ENCODE measurements around the gene ATP5PO.
"Not testable (repeated sequence)": the region's sequence is repeated elsewhere in the genome, so short reads cannot be mapped to it uniquely, and the experiment has no call there.

The ATP5PO gene

DNA sequence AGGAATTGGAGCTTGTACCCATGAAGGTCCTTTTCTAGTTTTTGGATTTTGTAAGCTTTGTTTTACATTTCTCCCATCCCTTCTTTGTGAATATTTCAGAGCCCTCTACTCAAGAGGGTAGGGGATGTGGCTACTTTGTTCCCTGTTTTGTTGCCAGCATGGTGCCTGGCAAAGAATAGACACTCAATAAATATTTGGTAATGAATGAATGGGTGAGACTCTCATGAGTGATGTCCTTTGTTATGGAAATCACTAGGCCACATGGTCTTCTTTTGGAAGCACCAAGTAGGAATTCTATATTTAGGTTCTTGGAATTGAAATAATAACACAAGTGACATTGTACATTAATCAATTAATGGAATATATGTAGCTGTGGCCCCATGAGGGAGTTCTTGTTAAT lies 26.8 kb upstream of the ATP5PO start:
- in situ Hi-C loops (cut with HindIII; ENCODE audit: low sequenced_read_pairs), result no loop called here

DNA sequence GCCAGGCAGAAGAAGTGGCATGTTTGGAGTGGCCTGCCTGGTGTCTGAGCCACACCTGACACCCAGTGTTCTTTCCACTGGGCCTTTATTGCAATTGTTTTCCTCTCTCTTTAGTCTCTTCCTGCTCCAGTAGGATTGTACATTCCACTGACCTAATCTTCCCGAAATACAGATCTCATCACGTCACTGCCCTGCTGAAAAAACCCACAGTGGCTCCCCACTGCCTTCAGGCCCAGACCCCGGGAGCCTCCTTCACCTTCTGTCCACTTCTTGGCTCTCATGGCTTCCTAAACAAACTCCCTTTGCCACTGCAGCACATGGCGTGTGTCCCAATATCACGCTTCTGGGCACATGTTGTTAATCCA lies 25.3 kb upstream of the ATP5PO start:
- in situ Hi-C loops (cut with HindIII; ENCODE audit: low sequenced_read_pairs), result no loop called here

DNA sequence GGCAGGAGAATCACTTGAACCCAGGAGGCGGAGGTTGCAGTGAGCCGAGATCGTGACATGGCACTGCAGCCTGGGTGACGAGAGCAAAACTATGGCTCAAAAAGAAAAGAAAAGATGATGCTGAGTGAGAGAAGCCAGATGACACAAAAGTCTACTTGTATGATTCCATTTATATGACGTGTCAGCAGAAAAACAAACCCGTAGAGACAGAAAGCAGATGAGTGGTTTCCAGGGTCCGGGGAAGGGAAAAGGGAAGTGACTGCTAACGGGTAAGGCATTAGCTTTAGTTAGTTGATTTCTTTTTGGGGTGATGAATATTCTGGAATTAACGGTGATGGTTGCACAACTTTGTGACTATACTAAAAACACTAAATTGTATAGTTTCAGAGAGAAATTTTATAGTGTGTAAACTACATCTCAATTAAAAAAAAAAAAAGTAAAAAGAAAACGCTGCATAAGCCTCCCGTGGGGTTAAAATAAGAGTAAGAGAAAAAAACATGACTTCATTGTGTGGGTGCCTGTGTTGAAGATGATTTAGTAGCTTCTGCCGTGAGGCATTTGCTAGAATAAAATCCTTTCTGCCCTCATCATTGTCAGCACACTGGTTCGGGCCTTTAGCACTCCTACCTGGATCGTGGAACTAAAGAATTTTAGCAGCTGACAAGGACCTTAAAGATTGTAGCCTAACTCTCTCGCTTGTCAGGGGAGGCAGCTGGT lies 24.7 kb upstream of the ATP5PO start:
- in situ Hi-C loops (cut with HindIII; ENCODE audit: low sequenced_read_pairs), result no loop called here

DNA sequence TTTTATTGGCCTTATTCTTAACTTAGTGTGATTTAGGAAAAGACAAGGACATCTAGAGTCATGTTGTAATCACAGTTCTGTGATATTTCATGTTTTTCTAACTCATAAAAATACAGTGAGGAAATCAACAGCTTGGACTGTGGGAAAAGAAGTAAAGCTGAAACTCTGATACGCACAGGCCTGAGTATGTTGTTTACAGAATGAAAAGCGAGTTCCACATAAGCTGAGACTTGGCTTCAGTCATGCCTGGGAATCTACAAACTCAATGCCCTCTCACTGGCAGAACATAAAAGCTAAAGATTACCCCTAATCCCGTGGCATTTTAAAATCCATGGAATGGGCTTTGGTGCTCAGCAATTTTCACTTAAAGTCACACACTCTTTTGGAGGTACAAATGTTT lies 23.6 kb upstream of the ATP5PO start:
- in situ Hi-C loops (cut with HindIII; ENCODE audit: low sequenced_read_pairs), result no loop called here

DNA sequence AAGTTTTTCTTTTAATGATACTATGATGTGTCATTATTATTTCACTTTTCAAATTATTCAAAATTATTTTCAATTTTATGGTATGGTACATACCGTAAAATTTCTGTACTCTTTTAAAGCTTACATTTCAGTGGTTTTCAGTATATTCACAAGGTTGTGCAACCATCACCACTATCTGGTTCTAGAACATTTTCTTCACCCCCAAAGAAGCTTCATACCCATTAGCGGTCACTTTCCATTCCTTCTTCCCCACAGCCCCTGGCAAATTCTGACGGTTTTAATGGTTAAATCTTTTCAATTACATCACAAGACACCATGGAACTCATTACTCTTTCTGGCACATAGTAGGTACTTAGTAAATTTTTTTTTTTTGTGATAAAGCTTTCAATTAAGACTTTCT lies 22.8 kb upstream of the ATP5PO start:
- in situ Hi-C loops (cut with HindIII; ENCODE audit: low sequenced_read_pairs), result no loop called here

DNA sequence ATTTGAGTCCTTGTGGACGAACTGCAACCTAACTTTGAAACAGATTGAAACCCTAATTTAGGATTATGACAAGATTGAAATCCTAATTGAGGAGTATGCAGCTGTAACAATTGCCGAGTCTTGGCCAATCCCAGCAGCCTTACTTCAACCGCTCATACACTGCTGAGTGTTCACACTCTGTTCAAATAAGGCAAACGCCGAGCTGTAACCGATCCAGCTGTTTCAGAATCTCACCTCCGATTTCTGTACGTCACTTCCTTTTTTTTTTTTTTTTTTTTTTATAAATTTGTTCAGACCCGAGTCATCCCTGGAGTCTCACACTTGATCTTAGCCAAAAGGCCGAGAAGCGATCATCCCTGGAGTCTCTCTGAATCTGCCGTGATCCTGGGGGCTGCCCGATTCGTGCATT lies 22.3 kb upstream of the ATP5PO start:
- in situ Hi-C loops (cut with HindIII; ENCODE audit: low sequenced_read_pairs), result no loop called here

DNA sequence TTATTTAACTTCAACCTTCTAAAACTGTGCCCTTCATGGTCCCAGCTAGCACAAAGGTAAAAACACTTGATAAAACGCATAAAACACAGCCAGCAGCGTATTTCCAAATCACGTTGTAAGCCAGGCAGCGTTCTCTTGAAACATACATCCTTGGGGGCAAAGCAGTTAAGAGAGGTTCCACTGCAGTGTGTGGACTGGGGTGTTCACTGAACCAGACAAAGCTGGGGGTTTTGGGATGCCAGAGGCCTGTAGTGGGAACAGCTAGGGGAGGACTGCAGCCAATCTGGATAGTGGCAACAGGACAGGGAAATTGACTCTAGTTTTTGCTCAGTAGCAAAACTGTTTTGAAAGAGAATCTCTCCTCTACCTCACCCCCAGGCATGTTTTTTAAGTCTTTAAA lies 21.5 kb upstream of the ATP5PO start:
- in situ Hi-C loops (cut with HindIII; ENCODE audit: low sequenced_read_pairs), result no loop called here

DNA sequence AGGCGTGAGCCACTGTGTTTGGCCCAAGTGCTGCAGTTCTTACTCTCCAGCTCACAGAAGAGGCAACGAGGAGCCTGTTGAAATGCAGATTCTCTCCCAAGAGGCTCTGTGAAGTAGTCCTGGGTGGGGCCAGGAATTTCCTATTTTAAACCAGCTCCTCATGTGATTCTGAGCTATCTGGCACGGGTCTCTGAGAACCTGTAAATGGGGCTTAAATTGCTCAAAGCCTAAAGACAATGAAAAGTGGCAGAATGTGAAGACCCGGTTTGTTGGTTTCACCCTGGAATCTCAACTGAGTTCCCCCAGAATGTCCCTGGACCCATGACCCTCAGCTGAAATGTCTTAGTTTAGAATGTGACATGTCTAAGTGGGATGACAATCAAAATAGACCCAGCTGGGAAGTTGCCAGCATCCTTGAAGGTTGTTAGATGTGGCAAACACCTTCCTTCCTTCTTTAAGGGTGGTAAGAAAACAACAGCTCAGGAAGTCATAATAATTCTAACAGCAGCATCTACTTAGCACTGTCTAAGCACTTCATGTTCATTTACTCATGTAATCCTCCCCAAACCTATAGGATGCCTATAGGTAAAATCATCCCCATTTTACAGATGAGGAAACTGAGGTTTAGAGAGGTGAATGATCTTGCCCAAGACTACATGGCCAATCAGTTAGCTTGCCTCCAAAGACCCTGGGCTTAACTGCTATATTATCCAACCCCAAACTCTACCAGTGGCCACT lies 20.9 kb upstream of the ATP5PO start:
- in situ Hi-C loops (cut with HindIII; ENCODE audit: low sequenced_read_pairs), result no loop called here

DNA sequence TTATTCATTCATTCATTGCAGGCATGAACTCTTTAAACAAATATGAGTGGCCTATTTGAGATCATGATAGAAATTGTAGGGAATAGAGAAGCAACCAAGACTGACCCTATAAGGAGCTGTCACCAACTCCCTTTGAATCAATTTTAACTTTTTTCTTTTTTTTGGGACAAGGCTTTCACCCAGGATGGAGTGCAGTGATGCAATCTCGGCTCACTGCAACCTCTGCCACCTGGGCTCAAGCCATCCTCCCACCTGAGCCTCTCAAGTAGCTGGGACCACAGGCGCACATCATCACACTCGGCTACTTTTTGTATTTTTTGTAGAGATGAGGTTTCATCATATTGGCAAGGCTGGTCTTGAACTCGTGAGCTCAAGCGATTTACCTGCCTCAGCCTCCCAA lies 17.1 kb upstream of the ATP5PO start:
- in situ Hi-C loops (cut with HindIII; ENCODE audit: low sequenced_read_pairs), result no loop called here

DNA sequence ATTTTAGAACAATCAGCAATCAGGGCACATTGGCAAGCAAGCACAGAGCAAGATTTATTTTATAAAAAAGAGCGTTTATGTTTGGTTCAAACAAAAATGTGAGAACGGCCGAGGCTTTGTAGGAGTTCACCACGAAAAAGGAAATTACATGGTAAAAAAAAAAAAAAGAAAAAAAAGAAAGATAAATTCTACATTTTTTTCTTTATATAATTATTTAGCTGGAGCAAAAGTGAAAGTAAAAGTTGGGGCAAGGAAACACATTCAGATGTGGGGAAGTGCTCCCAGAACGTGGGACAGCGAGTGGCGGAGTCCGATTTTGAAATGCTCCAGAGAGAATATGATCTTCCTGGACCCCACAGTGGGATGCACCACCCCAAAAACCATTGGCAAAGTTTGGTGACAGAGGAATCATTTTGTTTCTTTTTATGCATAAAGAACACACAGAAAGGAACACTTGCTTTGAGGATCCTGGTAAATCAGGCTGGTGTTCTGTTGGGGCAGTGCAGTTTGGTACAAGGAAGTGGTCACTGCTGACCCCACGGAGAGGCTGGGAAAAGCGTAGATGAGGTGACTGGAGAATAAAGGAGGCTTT lies 16.3 kb upstream of the ATP5PO start:
- in situ Hi-C loops (cut with HindIII; ENCODE audit: low sequenced_read_pairs), result no loop called here

DNA sequence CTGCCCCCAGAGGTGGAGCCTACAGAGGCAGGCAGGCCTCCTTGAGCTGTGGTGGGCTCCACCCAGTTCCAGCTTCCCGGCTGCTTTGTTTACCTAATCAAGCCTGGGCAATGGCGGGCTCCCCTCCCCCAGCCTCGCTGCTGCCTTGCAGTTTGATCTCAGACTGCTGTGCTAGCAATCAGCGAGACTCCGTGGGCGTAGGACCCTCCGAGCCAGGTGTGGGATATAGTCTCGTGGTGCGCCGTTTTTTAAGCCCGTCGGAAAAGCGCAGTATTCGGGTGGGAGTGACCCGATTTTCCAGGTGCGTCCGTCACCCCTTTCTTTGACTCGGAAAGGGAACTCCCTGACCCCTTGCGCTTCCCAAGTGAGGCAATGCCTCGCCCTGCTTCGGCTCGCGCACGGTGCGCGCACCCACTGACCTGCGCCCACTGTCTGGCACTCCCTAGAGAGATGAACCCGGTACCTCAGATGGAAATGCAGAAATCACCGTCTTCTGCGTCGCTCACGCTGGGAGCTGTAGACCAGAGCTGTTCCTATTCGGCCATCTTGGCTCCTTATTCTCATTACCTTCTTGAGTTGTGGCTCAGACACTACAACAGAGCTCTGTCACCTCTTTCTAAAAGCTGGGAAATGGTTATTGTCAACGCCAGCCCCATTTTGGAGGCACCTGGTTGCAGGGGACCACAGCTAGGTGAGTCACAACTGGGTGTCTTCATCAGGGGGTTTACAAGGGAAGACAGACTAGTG lies 15.6 kb upstream of the ATP5PO start:
- in situ Hi-C loops (cut with HindIII; ENCODE audit: low sequenced_read_pairs), result not testable (repeated sequence)

DNA sequence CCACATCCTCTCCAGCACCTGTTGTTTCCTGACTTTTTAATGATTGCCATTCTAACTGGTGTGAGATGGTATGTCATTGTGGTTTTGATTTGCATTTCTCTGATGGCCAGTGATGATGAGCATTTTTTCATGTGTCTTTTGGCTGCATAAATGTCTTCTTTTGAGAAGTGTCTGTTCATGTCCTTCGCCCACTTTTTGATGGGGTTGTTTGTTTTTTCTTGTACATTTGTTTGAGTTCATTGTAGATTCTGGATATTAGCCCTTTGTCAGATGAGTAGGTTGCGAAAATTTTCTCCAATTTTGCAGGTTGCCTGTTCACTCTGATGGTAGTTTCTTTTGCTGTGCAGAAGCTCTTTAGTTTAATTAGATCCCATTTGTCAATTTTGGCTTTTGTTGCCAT lies 10.6 kb upstream of the ATP5PO start:
- in situ Hi-C loops (cut with HindIII; ENCODE audit: low sequenced_read_pairs), result not testable (repeated sequence)

DNA sequence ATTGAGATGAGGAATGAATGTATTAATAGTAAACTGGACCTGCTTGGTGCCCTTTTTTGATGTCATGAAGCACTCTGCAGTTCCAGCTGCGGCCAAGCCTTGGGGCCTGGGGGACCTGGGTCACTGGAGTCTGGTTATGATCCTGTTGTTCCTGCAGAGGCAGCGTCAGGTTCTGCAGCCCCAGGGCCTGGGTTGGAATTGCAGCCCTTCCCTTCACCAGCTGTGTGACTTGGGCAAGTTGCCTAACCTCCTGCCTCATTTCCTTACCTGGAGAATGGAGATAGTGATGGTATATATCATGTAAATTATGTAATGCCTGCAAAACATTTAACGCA lies 9.1 kb upstream of the ATP5PO start:
- in situ Hi-C loops (cut with HindIII; ENCODE audit: low sequenced_read_pairs), result no loop called here

DNA sequence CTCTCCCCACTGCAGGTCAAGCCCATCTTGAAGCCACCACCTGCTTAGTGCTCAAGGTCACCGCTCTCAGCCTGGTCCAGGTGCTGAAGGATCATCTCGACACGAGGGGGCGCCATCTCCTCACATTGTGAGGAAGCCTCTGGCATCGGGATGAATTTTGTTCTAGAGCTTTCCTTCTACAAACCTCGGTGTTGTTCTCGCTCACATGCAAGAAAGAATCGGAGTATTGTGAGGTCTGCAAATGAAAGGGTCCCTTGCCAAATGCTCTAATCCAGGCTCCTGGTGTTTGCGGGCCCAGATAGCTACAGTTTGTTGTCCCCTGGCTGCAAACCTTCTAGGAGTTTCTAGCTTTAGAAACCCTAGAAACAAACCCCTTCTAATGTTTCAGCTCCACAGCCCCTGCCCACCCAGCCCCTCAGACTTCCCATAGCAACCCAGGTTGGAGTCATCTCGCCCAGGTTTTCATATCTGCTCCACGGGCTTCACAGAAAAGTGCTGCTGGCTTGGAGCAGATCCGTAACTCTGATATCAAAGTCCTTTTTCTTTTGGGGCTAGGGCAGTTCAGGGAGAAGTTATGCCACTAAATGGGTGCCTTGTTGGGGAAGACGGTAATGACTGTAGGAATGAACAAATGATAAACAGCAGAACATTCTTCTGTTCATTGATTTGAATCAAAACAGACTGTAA lies 8.6 kb upstream of the ATP5PO start:
- in situ Hi-C loops (cut with HindIII; ENCODE audit: low sequenced_read_pairs), result no loop called here

DNA sequence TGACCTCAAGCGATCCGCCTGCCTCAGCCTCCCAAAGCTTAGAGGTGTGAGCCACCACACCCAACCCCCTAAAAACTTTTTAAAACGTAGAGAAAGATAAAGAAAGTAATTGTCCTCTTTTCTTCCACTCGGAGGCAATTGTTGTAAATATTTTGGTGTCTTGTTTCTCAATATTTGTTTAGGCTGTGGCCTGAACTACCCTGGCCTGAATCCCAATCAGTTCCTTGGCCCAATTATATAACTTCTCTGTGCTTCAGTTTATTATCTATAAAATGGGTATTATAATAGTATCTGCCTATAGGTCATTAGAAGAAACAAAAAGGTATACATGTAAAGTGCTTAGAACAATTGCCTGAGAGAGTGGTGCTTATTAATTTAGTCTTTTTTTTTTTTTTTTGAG lies 1.8 kb upstream of the ATP5PO start:
- in situ Hi-C loops (cut with HindIII; ENCODE audit: low sequenced_read_pairs), result no loop called here

DNA sequence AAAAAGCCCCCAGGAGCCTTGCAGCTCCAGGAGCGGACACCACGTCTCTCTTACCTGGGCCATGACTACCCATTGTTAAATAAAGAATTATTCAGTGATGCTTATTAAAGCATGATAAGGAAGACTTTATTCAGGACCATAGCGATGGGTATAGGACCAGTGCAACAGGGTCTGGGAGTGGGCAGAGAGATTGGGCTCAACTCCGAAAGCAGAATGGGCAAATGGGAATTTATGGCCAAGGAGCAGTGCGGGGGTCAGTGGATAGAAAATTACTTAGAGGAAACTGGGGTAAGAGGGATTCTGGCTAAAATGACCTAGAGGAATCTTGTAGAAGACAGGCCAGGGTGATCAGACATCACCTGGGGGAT lies 580 bp upstream of the ATP5PO start:
- in situ Hi-C loops (cut with HindIII; ENCODE audit: low sequenced_read_pairs), result no loop called here

DNA sequence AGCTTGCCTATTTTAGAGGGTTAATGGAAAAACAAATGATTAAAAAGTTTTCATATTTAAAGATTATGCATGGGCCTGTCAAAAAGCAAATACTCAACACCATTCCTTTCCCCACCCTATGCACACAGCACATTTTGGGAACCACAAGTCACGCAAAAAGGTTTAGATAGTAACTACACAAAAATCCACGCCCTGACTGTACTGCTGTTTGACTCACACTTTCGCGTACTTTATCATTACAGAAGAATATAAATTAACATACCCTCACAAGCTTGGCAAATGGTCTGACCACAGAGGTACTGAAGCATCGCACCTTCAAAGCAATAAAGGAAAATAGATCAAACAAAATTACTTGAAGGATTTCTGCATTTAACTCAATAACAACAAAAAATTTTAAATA lies 1.4 kb downstream of the ATP5PO start:
- in situ Hi-C loops (cut with HindIII; ENCODE audit: low sequenced_read_pairs), result no loop called here

DNA sequence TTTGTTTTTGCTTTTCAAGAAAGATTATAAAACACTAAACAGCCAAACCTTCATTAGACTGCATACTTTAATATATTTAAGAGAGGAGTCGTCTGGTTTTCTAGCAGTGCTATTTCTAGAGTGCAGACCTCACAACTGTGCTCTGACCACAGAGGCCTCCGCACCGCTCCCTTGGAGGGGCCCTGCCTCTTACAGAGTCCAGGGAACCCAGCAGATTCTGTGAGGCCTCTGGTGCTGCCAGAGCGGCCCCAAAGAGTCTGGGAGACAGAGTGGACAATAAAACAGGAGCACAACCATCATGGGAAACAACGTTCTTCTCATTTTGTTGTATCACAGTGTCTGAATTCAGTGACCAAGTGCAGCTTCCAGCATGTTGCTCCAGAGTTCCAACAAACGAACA lies 5.8 kb downstream of the ATP5PO start:
- in situ Hi-C loops (cut with HindIII; ENCODE audit: low sequenced_read_pairs), result no loop called here

DNA sequence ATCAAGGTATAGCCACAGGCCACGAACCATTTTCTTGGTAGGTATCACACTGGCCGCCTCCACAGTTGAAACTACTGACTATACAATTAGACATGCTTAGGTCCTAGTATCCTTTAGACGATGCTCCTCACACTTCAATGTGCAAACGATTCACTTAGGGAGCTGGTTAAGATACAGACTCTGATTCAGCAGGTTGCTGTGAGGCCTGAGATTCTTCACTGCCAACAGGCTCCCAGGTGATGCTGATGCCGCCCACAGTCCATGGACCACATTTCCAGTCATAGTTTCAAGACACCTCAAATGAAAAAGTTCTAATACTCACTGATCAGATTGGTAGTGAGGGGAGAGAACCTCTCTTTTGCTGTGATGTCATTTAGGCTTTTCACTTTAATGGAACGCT lies 6.8 kb downstream of the ATP5PO start:
- in situ Hi-C loops (cut with HindIII; ENCODE audit: low sequenced_read_pairs), result no loop called here

DNA sequence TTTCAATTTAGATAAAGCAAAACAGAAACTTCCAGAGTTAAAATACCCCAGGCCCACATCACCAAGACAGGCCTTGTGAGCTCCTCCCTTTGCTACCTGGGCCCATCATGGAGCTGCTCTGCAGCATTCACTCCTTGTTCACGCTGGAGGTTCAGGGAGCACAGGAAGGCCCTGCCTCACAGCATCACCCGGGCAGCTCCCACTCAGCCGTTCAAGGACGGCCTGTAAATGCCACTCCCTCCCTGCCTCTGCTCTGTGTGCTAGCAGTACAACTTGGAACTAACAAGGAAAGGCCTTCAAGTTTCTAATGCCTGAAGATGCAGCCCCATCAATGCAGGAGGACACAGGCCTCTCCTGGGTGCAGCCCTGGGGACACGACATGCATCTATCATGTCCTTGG lies 11.6 kb downstream of the ATP5PO start:
- in situ Hi-C loops (cut with HindIII; ENCODE audit: low sequenced_read_pairs), result no loop called here

DNA sequence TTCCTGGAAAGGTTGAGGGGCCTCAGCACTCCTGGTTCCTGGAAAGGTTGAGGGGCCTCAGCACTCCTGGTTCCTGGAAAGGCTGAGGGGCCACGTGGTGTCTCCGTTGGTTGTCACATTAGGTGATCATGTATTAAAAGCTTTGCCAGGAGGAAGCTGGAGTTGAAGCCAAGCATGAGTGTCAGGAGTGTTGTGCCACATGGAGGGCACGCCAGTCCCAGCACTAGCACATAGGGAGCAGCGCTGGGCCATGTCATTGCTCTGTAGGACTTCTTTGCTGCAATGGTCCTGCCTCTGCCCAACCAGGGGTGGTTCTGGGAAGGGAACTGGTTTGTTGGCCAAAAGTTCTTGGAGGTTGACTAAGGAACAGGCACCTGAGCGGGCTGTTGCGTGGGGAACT lies 13.3 kb downstream of the ATP5PO start:
- in situ Hi-C loops (cut with HindIII; ENCODE audit: low sequenced_read_pairs), result no loop called here
